Panc1 (cell line): ENCODE measurements around the gene MTA1.

ENCODE experiments used
- CTCF ChIP-seq: fragments of 450-650 bp; IDR thresholded peaks from 2 replicates; pipeline ENCODE4 v1.5.1; 2017; ENCODE audit warnings: mild to moderate bottlenecking
- POLR2AphosphoS5 ChIP-seq: IDR thresholded peaks from 2 replicates; pipeline ENCODE4 v1.6.1; 2012; ENCODE audit warnings: mild to moderate bottlenecking, low read depth, low read length, moderate library complexity
- SIN3A ChIP-seq: IDR thresholded peaks from 2 replicates; pipeline ENCODE4 v1.6.1; 2012; ENCODE audit warnings: low read depth, mild to moderate bottlenecking, low read length, moderate library complexity, borderline replicate concordance; ENCODE audit not compliant: insufficient read depth

- TF ChIP-seq POLR2AphosphoS5: no peak
- TF ChIP-seq CTCF: no peak
- no peak for TF ChIP-seq SIN3A
These were observed 58.2 kb downstream of the MTA1 start for GRCh38 chr14:105477660-105478397.
